Testis (tissue), 2 donors: Measurements from ENCODE around the gene FAM234B.

ENCODE experiments used
- CTCF ChIP-seq, 3 experiments: fragments of 450-650 bp in 2 of 3; fragments of 200-600 bp in 1 of 3; sonication (generic) in 1 of 3; IDR thresholded peaks; one replicate each; pipeline ENCODE4 v1.5.1; 2016 to 2019; ENCODE audit warnings: antibody characterized with exemption in 3 of 3, mild to moderate bottlenecking in 2 of 3, moderate library complexity in 1 of 3
- POLR2A ChIP-seq: fragments of 450-650 bp; IDR thresholded peaks from one replicate; pipeline ENCODE4 v1.6.1; 2017; ENCODE audit warnings: antibody characterized with exemption, mild to moderate bottlenecking, moderate library complexity

GRCh38 chr12:13046964-13047363, 2.8 kb downstream of the FAM234B start:
- no peak for TF ChIP-seq POLR2A
- TF ChIP-seq CTCF (IDR thresholded peaks at IDR 0.05), result no peak
